Endodermal cell (in vitro differentiated cells): ENCODE results near the gene CCDC121. TPM values are rescaled to one million over a fixed set of nuclear protein-coding genes. Genes with fewer than 3 reads are reported as not detected.
A peak's percentile ranks its signal among the peaks of the same experiment; 100 is the strongest.

Source experiments
- DNase-seq: peaks from one replicate; pipeline ENCODE4 v3.0.0-alpha.2; 2017
- H3K27ac ChIP-seq: 2 replicates; pipeline ENCODE4 v1.5.1; 2013; ENCODE audit warnings: mild to moderate bottlenecking, low read depth, low read length, moderate library complexity
- H3K27me3 ChIP-seq: 2 replicates; pipeline ENCODE4 v1.6.1; 2013; ENCODE audit warnings: mild to moderate bottlenecking, low read length, moderate library complexity; ENCODE audit not compliant: insufficient read depth, control insufficient read depth, poor library complexity, severe bottlenecking
- H3K36me3 ChIP-seq: 2 replicates; pipeline ENCODE4 v1.7.0; 2013; ENCODE audit warnings: mild to moderate bottlenecking, low read length, moderate library complexity; ENCODE audit not compliant: control insufficient read depth, insufficient read depth
- H3K4me1 ChIP-seq: one replicate; pipeline ENCODE4 v1.7.0; 2013; ENCODE audit warnings: low read length; ENCODE audit not compliant: control insufficient read depth, insufficient read depth
- H3K4me3 ChIP-seq: 2 replicates; pipeline ENCODE4 v1.5.1; 2013; ENCODE audit warnings: mild to moderate bottlenecking, low read length, moderate library complexity
- H3K9ac ChIP-seq: 2 replicates; pipeline ENCODE4 v1.6.1; 2013; ENCODE audit warnings: mild to moderate bottlenecking, low read length, moderate library complexity; ENCODE audit not compliant: poor library complexity, severe bottlenecking; ENCODE audit errors: extremely low read depth
- H3K9me3 ChIP-seq: 2 replicates; pipeline ENCODE4 v1.6.1; 2013; ENCODE audit warnings: mild to moderate bottlenecking, low read length, moderate library complexity; ENCODE audit not compliant: control insufficient read depth
- H3K27ac Mint-ChIP-seq: 2 replicates; pipeline ENCODE4 v1.8.0; 2020; ENCODE audit warnings: mixed read lengths
- H3K27me3 Mint-ChIP-seq: 2 replicates; pipeline ENCODE4 v1.8.0; 2021; ENCODE audit warnings: mild to moderate bottlenecking, mixed read lengths; ENCODE audit not compliant: insufficient read depth
- H3K36me3 Mint-ChIP-seq: 2 replicates; pipeline ENCODE4 v1.8.0; 2020; ENCODE audit warnings: low read depth, mixed read lengths
- H3K4me1 Mint-ChIP-seq: 2 replicates; pipeline ENCODE4 v1.8.0; 2020; ENCODE audit warnings: mixed read lengths
- H3K4me3 Mint-ChIP-seq: 2 replicates; pipeline ENCODE4 v1.8.0; 2020; ENCODE audit warnings: mild to moderate bottlenecking, moderate library complexity, mixed read lengths
- H3K9me3 Mint-ChIP-seq: 2 replicates; pipeline ENCODE4 v1.8.0; 2020; ENCODE audit warnings: mild to moderate bottlenecking, mixed read lengths
- CTCF ChIP-seq: fragments of 200-600 bp; sonication (generic); conservative IDR thresholded peaks from 2 replicates; pipeline ENCODE4 v1.5.0; 2021; ENCODE audit warnings: antibody characterized with exemption, mild to moderate bottlenecking
- WGBS, 2 experiments: methylation state at CpG; one replicate each; pipeline versions ENCODE4 v1.1.5 to v1.1.7; 2013; ENCODE audit warnings: missing lambda C conversion rate in 2 of 2, mixed read lengths in 1 of 2; ENCODE audit not compliant: insufficient coverage in 1 of 2, insufficient read length in 1 of 2; 5-methylcytosine and 5-hydroxymethylcytosine counted together
- total RNA-seq, 2 donors: library from RNA; stranded (reverse); fragmentation: NEBNext Ultra II Directional in 1 of 2; extraction: Animal tissue kit (Norgen Biotek cat#: 25700) in 1 of 2; gene quantifications; 2 replicates in 1 of 2; 3 replicates in 1 of 2; pipeline ENCODE4 v1.2.1, GENCODE V29; 2021

Gene CCDC121
- total RNA-seq, 2 donors from 2014 or later: 4.6 to 5.3 TPM

- DNase-seq: peak; percentile 52
Observed at GRCh38 chr2:27655155-27655951, 26.5 kb upstream of the CCDC121 start.

GRCh38 chr2:27653397-27653796 lies 24.6 kb upstream of the CCDC121 start:
- peaks cover 70% of the 10 kb centered on the region for H3K36me3 Mint-ChIP-seq
- DNase-seq: no peak

More at GRCh38 chr2:27655155-27655951, 26.5 kb upstream of the CCDC121 start:
- H3K9me3 Mint-ChIP-seq: no peaks in the 10 kb centered on the region
- peaks cover 86% of the 10 kb centered on the region for H3K36me3 ChIP-seq
- peak; percentile 33 for TF ChIP-seq CTCF
- 77 to 91% methylated on average over 6 to 7 of the region's 7 CpGs for WGBS, 2 experiments
- no peak overlapping the region for H3K9ac ChIP-seq
- H3K4me3 ChIP-seq: no peak overlapping the region
- H3K9me3 ChIP-seq: no peaks in the 10 kb centered on the region
- H3K27ac Mint-ChIP-seq: peak overlapping the region; percentile 63
- no peaks in the 10 kb centered on the region for H3K27me3 ChIP-seq
- no peaks in the 10 kb centered on the region for H3K27me3 Mint-ChIP-seq
- no peak overlapping the region for H3K27ac ChIP-seq
- peaks cover 65% of the 10 kb centered on the region for H3K36me3 Mint-ChIP-seq
- peaks cover 4% of the 10 kb centered on the region for H3K4me1 ChIP-seq
- peaks cover 10% of the 10 kb centered on the region for H3K4me1 Mint-ChIP-seq
- no peak overlapping the region for H3K4me3 Mint-ChIP-seq

GRCh38 chr2:27652790-27653189 lies 24.0 kb upstream of the CCDC121 start:
- Histone ChIP-seq H3K27me3 (no peaks in the 10 kb centered on the region), H3K4me3 (no peak overlapping the region), H3K9me3 (no peaks in the 10 kb centered on the region), H3K9ac (no peak overlapping the region), H3K4me1 (peaks cover 4% of the 10 kb centered on the region), H3K36me3 (peaks cover 85% of the 10 kb centered on the region), H3K27ac (no peak overlapping the region)
- DNase-seq: no peak
- Mint-ChIP-seq H3K4me1 (peaks cover 10% of the 10 kb centered on the region), H3K27ac (no peak overlapping the region), H3K9me3 (no peaks in the 10 kb centered on the region), H3K36me3 (peaks cover 75% of the 10 kb centered on the region), H3K27me3 (no peaks in the 10 kb centered on the region), H3K4me3 (no peak overlapping the region)
- WGBS, 2 experiments: 82 to 92% methylated on average over 1 of the region's 1 CpG
- no peak for TF ChIP-seq CTCF

More at GRCh38 chr2:27653397-27653796, 24.6 kb upstream of the CCDC121 start:
- H3K4me3 Mint-ChIP-seq: no peak overlapping the region
- no peak for TF ChIP-seq CTCF
- Histone ChIP-seq H3K9ac (no peak overlapping the region), H3K4me3 (no peak overlapping the region), H3K27me3 (no peaks in the 10 kb centered on the region), H3K36me3 (peaks cover 84% of the 10 kb centered on the region), H3K4me1 (peaks cover 4% of the 10 kb centered on the region), H3K9me3 (no peaks in the 10 kb centered on the region), H3K27ac (no peak overlapping the region)
- WGBS, 2 experiments: 91 to 92% methylated on average over 2 of the region's 2 CpGs
- no peaks in the 10 kb centered on the region for H3K9me3 Mint-ChIP-seq
- no peak overlapping the region for H3K27ac Mint-ChIP-seq
- peaks cover 10% of the 10 kb centered on the region for H3K4me1 Mint-ChIP-seq
- no peaks in the 10 kb centered on the region for H3K27me3 Mint-ChIP-seq
